ENCODE measurements around the gene AQP10. TPM values are rescaled to one million over a fixed set of nuclear protein-coding genes. Genes with fewer than 3 reads are reported as not detected.
A peak's percentile ranks its signal among the peaks of the same experiment; 100 is the strongest.
"Not testable (repeated sequence)": the region's sequence is repeated elsewhere in the genome, so short reads cannot be mapped to it uniquely, and the experiment has no call there.

The AQP10 gene
- total RNA-seq, 1 donor from 2014 or later, result not detected

- no peak for ATAC-seq
Measured at GRCh38 chr1:154346276-154346917, 25.5 kb downstream of the AQP10 start.

GRCh38 chr1:154347961-154348360, 27.1 kb downstream of the AQP10 start:
- ATAC-seq, result no peak

DNA sequence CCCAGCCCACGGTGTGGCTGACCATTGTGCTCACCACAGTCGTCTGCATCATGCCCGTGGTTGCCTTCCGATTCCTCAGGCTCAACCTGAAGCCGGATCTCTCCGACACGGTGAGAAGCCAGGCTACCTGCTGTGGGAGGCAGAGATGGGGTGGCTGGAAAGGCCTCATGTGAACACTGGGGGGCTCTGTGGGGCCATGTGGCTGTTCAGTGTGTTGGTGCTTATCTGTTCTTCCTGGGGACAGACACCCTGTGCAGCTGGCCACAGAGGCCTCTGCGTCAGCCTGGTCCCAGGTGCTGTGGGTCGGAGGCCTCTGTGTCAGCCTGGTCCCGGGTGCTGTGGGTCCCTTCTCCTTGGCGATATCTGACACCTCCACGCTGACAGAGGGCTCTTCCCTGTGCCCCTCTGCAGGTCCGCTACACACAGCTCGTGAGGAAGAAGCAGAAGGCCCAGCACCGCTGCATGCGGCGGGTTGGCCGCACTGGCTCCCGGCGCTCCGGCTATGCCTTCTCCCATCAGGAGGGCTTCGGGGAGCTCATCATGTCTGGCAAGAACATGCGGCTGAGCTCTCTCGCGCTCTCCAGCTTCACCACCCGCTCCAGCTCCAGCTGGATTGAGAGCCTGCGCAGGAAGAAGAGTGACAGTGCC, 27.7 kb downstream of the AQP10 start:
- ATAC-seq, result no peak

DNA sequence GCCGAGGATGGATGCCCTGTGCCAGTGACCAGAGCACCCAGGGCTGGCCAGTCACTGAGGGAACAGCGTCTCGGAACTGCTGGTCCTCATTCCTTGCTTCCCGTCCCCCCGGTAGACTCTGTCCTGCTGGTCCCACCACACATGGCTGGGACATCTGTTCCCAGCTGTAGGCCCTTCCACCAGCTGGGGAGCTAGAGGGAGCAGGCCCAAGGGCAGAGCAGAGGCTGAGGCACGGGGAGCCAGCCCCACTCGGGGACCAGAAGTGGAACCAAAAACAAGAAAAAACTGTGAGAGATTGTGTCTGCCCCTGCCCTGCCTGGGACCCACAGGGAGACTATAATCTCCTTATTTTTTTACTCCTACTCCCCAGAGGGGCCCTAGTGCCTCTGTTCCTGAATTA, 28.2 kb downstream of the AQP10 start:
- ATAC-seq, result no peak

- no peak for ATAC-seq
Measured at GRCh38 chr1:154350383-154350782, 29.5 kb downstream of the AQP10 start.

GRCh38 chr1:154351363-154352068, 30.6 kb downstream of the AQP10 start:
- no peak for ATAC-seq

DNA sequence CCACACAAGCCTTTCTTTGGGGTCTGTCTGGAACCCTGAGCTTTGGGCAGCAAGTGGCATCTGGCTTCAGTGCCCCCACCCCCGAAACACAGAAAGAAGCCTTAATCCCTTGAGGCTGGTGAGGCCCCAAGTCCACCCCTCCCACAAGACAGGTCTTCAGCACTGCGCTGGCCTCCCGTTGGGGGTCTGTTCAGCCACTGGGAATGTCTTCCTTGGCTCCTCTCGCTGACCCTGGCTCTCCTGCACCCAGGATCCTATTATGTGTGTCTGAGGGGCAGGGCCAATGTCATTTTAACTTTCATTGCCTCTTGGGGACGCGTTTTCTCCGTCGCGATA, 31.3 kb downstream of the AQP10 start:
- no peak for ATAC-seq

DNA sequence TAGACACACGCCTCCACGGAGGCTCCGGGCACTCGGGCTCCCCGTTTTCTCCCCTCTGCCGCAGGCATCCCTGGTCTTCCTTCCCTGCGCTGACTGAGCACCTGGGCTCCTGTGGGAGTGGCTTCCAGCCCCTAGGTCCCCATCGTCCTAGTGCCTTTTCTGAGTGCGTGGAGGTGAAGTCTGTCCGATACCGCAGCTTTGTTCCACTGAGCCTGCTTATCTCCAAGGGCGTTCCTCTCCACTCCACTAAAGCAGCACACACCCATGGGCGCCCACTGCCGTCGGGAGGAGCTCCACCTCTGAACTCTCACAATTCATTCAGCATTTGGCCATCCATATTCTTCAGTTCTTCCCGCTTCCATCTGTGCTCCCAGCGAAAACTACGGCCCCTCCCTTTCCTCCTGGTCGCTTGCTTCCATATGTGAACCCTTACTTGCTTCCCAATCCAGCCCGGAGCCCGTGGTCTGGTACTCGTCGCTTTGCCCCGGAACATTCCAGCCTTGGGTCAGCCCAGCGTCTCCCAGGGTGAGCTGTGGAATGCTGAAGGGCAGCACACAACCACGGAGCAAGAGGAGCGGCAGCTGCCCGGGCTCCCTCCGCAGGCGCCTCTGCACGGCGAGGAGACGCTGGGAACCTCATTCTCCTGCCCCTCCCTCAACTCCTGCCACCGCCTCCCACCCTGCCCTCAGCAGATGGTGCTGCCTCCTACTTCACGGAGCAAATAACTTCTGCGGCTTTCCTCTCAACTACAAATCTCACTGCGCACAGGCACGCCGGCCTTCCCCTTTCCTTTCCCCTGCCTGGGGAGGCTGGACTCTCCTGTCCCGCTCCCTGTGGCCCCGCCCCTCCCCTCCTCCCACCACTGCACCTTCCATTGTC, 31.9 kb downstream of the AQP10 start:
- peak; percentile 25 for ATAC-seq

GRCh38 chr1:154353460-154353904, 32.6 kb downstream of the AQP10 start:
- ATAC-seq, result peak; percentile 61

DNA sequence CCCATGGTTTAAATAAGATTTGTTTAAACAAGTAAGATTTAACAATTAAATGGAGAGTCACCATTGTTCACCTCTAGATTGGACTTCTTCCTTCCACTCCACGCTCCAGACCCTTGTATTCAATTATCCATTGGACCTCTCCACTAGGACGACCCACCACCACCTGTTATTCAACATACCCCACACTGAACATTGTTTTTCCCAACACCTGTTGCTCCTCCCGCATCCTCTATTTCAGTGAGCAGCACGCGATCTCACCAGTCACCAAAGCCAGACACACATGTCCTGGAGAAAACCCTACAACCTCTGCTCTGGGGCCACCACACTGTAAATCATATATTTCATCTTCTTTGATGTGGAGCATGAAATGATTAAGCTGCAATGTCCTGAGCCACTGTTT, 33.1 kb downstream of the AQP10 start:
- no peak for ATAC-seq

DNA sequence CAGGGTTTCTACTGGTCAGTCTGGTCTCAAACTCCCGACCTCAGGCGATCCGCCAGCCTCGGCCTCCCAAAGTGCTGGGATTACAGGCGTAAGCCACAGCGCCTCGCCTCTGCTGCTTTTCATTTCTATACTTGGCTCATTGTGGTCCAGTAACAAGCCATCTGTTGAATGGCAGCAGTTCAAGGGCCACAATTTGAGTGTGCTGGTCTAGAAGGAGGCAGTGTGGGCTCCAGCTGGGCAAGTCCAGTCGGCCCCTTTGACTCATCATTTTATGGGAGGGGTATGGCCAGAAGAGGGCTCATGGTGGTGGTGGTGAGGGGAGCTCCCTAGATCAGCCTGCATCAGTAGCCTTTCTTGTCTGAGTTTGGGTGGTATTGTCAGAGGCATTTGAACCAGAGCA, 37.6 kb downstream of the AQP10 start:
- ATAC-seq, result no peak

DNA sequence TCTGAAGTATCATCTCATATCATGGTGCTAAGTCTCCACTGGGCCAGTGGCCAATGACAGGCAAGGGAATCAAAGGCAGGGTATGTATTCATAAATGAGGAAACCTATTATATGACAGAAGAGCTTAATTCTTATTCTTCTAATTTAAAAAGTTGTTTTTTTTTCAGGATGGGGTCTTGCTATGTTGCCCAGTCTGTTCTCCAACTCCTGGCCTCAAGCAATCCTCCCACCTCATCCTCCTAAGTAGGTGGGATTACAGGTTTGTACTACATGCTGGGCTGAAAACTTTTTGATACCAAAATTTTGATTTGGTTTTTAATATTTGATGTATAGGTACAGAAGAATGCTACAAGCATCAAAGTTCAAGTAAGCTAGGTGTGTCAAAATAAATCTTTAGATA, 39.4 kb downstream of the AQP10 start:
- no peak for ATAC-seq

GRCh38 chr1:154360881-154361280, 40.0 kb downstream of the AQP10 start:
- not testable (repeated sequence) for ATAC-seq

- no peak for ATAC-seq
Measured at GRCh38 chr1:154361357-154361756, 40.5 kb downstream of the AQP10 start.

GRCh38 chr1:154371436-154371835, 50.5 kb downstream of the AQP10 start:
- ATAC-seq, result no peak

GRCh38 chr1:154373777-154374357, 53.0 kb downstream of the AQP10 start:
- ATAC-seq, result not testable (repeated sequence)

Other genes starting within 250 kb of the AQP10 start
- 0.04 TPM for gene NUP210L, start 166.0 kb upstream of the AQP10 start, total RNA-seq
- gene TPM3, start 129.0 kb upstream of the AQP10 start, total RNA-seq, result 213 TPM
- not detected for gene CFAP141, start 114.8 kb upstream of the AQP10 start, total RNA-seq
- 80.9 TPM for gene UBAP2L, start 100.1 kb upstream of the AQP10 start, total RNA-seq
- 86.6 TPM for gene HAX1, start 48.5 kb upstream of the AQP10 start, total RNA-seq
- gene ATP8B2, start 4.4 kb downstream of the AQP10 start, total RNA-seq, result 3.7 TPM
- gene IL6R, start 84.2 kb downstream of the AQP10 start, total RNA-seq, result 6.1 TPM
- gene TDRD10, start 181.1 kb downstream of the AQP10 start, total RNA-seq, result 0.44 TPM
- gene SHE, start 181.3 kb downstream of the AQP10 start, total RNA-seq, result 1.4 TPM
- 37.3 TPM for gene UBE2Q1, start 237.6 kb downstream of the AQP10 start, total RNA-seq
- gene CHRNB2, start 246.7 kb downstream of the AQP10 start, total RNA-seq, result 0.20 TPM

Measured in esophagus mucosa (tissue), 1 donor.